Superior temporal gyrus (tissue), 1 donor: ENCODE results near the gene TSC22D1.
A peak's percentile ranks its signal among the peaks of the same experiment; 100 is the strongest.
"Not testable (repeated sequence)": the region's sequence is repeated elsewhere in the genome, so short reads cannot be mapped to it uniquely, and the experiment has no call there.

ENCODE experiments used
- DNase-seq: peaks from one replicate; pipeline ENCODE4 v3.0.0-alpha.2; 2016; ENCODE audit errors: extremely low spot score

Gene TSC22D1

GRCh38 chr13:44575741-44576350 is at the start of gene TSC22D1:
Gene TSC22D1 (minus strand): TSS chr13:44576330. CDS start chr13:44576074, 256 bp downstream.
- DNase-seq: peak; percentile 65

DNA sequence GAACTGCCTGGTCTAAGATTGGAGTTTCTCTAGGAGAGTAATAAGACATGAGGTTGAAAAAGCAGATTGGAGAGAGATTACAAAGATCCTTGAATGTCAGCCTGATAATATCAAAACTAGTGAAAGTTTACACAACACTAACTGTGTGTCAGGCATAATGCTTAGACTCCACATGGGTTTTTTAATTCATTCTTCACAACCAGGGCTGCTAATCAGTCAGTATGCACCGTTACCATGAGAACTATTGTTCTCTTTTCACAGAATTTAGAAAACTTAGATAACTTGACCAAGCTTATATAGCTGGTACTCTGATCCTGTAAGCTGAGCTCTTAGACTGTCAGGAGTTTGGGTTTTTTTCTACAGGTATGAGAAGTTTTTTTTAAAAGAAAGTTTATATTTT is 46.6 kb upstream of the TSC22D1 start:
- no peak for DNase-seq

- no peak for DNase-seq
Observed at GRCh38 chr13:44622261-44622660, 46.1 kb upstream of the TSC22D1 start.

- DNase-seq: no peak
Observed at GRCh38 chr13:44620057-44620456, 43.9 kb upstream of the TSC22D1 start.

GRCh38 chr13:44619651-44620050 is 43.5 kb upstream of the TSC22D1 start:
- DNase-seq: no peak

- DNase-seq: no peak
Observed at GRCh38 chr13:44618326-44618725, 42.2 kb upstream of the TSC22D1 start.

GRCh38 chr13:44617648-44618047 is 41.5 kb upstream of the TSC22D1 start:
- DNase-seq: no peak

GRCh38 chr13:44609137-44609536 is 33.0 kb upstream of the TSC22D1 start:
- no peak for DNase-seq

- DNase-seq: no peak
Observed at GRCh38 chr13:44605721-44606120, 29.6 kb upstream of the TSC22D1 start.

DNA sequence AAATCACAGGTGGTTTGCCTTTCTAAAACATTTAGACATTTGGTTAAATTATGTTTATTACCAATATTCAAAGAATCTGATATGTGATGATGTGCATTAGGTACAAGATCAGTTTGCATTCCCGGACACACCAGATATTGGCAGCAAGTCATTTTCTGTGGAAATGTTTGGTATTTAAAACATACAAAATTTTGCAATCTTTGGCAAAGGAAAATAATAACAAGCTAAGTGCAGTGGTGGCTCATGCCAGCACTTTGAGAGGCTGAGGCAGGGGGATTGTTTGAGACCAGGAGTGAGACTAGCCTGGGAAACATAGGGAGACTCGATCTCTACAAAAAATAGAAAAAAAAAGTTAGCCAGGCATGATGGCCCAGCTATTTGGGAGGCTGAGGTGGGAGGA is 29.1 kb upstream of the TSC22D1 start:
- DNase-seq: no peak

- DNase-seq: no peak
Observed at GRCh38 chr13:44601586-44601985, 25.5 kb upstream of the TSC22D1 start.

GRCh38 chr13:44593861-44594592 is 17.9 kb upstream of the TSC22D1 start:
- not testable (repeated sequence) for DNase-seq

GRCh38 chr13:44592216-44592847 is 16.2 kb upstream of the TSC22D1 start:
- no peak for DNase-seq

DNA sequence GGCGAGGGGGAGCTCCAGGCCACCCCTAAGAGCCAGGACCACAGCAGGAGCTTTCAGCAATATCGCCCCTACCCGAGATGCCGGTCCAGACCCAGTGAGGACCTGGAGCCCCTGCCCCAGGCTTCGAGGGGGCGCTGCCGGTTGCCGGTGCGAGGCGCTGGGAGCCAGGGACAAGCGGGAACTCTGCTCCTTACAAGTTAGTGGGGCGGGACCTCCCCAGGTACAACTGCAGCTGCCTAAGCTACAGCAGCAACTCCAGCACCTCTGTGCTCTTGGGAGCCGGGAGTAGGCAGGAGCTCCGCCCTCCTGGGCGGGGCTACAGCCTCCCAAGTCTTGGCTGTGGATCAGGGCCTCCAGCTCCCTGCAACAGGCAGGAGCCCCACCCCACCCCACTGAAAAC is 15.2 kb upstream of the TSC22D1 start:
- no peak for DNase-seq

DNA sequence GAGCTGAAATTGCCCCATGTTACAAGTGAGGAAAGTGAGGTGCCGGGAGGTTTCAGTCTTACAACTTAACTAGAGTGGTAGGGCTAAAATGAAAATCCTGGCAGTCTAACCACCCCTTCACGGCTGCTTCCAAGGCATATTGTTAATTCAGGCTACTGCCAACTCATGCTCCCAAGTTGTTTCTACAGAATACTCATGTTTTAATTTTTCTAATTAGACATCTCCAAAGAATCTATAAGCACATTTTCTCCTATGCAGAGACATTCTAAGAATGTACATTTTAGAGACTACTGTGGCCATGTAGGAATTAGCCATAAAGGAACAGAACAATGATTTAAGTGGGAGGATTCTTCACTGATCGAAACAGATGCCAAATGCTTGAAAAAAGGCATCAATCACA is 7.0 kb upstream of the TSC22D1 start:
- DNase-seq: no peak

- peak; percentile 55 for DNase-seq
Observed at GRCh38 chr13:44578067-44578400, 1.9 kb upstream of the TSC22D1 start.

GRCh38 chr13:44577236-44578066 is 1.3 kb upstream of the TSC22D1 start:
- DNase-seq: peak; percentile 87

DNA sequence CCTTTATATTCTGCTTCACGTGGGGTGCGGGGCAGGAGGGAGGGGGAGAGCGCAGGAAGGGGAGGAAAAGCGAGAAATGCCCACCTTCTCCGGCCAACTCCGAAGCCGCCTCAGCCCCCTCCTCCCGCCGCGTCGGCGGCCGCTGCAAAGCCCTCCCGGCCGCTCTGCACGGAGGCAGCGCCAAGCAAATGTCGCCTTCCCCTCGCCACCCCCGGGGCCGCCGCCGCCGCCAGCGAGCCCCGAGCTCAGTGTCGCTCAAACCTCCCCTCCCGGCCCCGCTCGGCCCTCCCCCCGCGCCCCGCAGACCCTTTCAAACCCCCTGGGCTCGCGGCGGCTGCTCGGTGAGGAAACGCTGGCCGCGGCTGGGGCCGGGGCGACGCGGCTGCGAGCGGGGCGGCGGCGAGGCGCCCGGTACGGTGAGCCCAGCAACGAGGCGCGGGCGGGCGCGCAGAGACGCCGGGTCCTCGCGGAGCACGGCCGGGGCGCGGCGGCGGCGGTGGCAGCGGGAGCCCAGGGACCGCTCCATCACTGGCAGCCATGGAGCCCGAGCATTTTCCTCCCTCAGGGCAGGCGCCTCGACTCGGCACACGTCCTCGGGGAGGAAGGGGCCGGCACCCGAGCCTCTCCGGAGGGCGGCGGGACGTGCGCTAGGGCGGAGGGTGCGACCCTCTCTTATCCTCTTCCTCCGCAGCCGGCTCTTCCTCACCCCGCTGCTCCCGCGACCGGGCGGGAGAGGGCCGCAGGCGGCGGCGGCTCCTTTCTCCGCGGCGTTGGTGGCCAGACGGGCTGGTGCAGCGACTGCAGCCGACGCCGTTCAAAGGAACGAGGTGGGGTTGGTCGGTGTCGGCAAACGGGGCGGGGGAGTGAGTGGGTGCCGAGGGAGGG is 463 bp upstream of the TSC22D1 start:
- no peak for DNase-seq

DNA sequence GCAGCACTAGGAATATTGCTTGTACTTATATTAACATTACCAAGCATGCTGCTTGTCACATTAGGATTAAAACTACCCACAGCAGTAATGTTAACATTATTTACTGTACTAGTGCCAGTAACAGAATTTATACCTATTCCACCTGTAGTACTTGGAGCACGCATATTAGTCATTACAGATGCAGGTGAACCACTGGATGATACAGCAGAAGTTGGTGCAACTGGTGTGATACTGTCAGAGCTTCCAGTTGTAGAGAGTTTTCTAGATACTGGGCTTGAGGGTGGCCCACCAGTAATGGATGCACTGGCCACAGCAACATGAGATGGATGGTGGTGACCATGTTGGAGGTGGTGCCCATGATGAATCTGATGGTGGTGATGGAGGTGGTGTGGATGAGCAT is 1.1 kb downstream of the TSC22D1 start:
- DNase-seq: no peak

DNA sequence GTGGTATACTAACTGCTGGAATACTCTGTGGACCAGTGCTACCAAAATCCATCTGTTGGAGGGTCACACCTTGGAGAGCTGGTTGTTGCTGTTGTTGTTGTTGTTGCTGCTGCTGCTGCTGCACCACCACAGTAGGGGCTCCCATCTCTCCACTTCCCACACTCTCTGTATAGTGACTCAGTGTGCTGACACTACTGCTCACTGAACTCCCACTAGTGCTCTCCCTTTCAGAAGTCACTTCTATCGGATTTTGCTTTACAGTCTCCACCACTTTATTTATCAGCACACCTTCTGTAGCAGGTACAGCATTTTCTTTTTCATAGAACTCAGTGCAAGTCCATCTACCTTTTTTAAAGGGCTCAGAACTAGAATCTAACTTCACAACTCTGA is 1.7 kb downstream of the TSC22D1 start:
- DNase-seq: no peak

DNA sequence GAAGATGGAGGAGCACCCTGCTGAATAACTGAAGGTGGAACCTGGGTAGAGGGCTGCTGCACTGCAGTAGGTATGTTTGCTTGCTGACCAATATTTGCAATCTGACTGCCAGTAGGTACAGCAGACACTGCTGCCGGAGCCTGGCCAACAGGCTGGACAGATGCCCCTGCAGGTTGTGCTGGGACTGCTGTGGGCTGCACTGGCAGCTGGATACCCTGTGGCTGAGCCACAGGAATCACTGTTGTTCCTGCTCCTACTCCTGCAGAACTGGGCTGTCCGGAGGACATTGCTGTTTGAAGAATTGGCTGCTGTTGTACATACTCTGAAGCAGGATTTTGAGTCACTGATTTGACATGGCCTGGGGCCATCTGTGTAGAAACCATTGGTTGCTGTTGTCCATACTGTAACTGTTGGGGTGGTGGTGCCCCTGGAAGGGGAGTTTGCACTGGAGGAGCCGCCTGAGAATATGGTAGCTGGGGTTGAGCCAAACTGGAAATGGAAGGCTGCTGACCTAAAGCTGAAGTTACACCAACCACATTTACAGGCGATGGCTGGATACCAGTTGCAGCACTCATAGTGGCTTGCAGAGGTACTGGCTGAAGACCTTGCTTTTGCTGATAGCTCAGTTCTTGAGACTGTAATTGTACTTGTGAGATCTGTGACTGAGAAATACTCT is 2.2 kb downstream of the TSC22D1 start:
- DNase-seq: no peak
